Activated T-cell treated with anti-CD3 and anti-CD28 coated beads, Interleukin-2, amount 50 U/mL, for 4 hours (primary cell): Measurements from ENCODE around the gene AGPAT3. TPM values are rescaled to one million over a fixed set of nuclear protein-coding genes. Genes with fewer than 3 reads are reported as not detected.
A peak's percentile ranks its signal among the peaks of the same experiment; 100 is the strongest.

Experiments used
- ATAC-seq, 2 donors: fragments of 200-7000 bp; cut with Tn5 transposase; one replicate each; pipeline ENCODE4 v1.10.0; 2021
- DNase-seq: peaks from one replicate; pipeline ENCODE4 v3.0.0-alpha.2; 2020
- H3K27me3 Mint-ChIP-seq: one replicate; pipeline ENCODE4 v1.8.0; 2021; ENCODE audit warnings: low read depth, mixed read lengths
- H3K36me3 Mint-ChIP-seq: one replicate; pipeline ENCODE4 v1.8.0; 2022; ENCODE audit warnings: mixed read lengths; ENCODE audit not compliant: insufficient read depth
- H3K4me1 Mint-ChIP-seq: one replicate; pipeline ENCODE4 v1.8.0; 2021; ENCODE audit warnings: low read depth, mixed read lengths
- H3K4me3 Mint-ChIP-seq: one replicate; pipeline ENCODE4 v1.8.0; 2021; ENCODE audit warnings: mild to moderate bottlenecking, moderate library complexity, mixed read lengths
- H3K9me3 Mint-ChIP-seq: one replicate; pipeline ENCODE4 v1.8.0; 2021; ENCODE audit warnings: mixed read lengths
- total RNA-seq, 3 donors: library from RNA; stranded (reverse); gene quantifications; one replicate each; pipeline ENCODE4 v1.2.1, GENCODE V29; 2021

The AGPAT3 gene
- total RNA-seq, 3 donors from 2014 or later = 97.4 to 122 (median 117) TPM

GRCh38 chr21:43982489-43983078 is 117.6 kb downstream of the AGPAT3 start:
- Mint-ChIP-seq H3K27me3 (no peaks in the 10 kb centered on the region), H3K4me1 (peaks cover 16% of the 10 kb centered on the region), H3K4me3 (no peak overlapping the region), H3K36me3 (peaks cover 10% of the 10 kb centered on the region), H3K9me3 (no peaks in the 10 kb centered on the region)
- DNase-seq (no peak), ATAC-seq (no peak)

DNA sequence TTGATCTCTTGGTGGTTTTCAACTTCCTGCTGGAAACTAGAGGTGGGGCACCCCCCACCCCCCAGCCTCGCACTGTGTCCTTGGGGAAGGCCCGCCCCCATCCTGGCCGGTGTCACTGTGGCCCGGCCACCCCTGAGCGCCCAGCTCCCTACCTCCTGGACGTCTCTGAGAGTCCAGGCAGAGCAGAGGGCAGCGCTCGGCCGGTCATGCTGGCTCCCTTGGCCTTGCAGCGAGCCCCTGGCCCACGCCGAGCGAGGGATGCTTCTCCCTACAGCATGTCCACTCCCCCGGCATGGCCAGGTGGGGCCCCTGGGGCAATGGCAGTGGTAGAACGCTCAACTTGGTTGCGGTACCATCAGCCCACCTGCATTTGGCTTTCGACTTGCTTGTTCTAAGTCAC is 118.4 kb downstream of the AGPAT3 start:
- H3K27me3 Mint-ChIP-seq = no peaks in the 10 kb centered on the region
- H3K36me3 Mint-ChIP-seq = peaks cover 10% of the 10 kb centered on the region
- H3K4me1 Mint-ChIP-seq = peaks cover 16% of the 10 kb centered on the region
- ATAC-seq (no peak), DNase-seq (no peak)
- H3K9me3 Mint-ChIP-seq = no peaks in the 10 kb centered on the region
- no peak overlapping the region for H3K4me3 Mint-ChIP-seq

GRCh38 chr21:43983860-43984420 is 118.9 kb downstream of the AGPAT3 start:
- Mint-ChIP-seq H3K4me3 (no peak overlapping the region), H3K36me3 (peaks cover 10% of the 10 kb centered on the region)

GRCh38 chr21:43984905-43985689 is 120.1 kb downstream of the AGPAT3 start:
- peaks cover 16% of the 10 kb centered on the region for H3K4me1 Mint-ChIP-seq
- H3K9me3 Mint-ChIP-seq = no peaks in the 10 kb centered on the region
- DNase-seq (no peak), ATAC-seq (peak in 1 of 2 donors; percentile 47)
- H3K27me3 Mint-ChIP-seq = no peaks in the 10 kb centered on the region
- peaks cover 7% of the 10 kb centered on the region for H3K36me3 Mint-ChIP-seq
- no peak overlapping the region for H3K4me3 Mint-ChIP-seq

More at GRCh38 chr21:43983860-43984420, 118.9 kb downstream of the AGPAT3 start:
- ATAC-seq = no peak
- no peaks in the 10 kb centered on the region for H3K27me3 Mint-ChIP-seq
- DNase-seq = no peak
- no peaks in the 10 kb centered on the region for H3K9me3 Mint-ChIP-seq
- peaks cover 16% of the 10 kb centered on the region for H3K4me1 Mint-ChIP-seq

DNA sequence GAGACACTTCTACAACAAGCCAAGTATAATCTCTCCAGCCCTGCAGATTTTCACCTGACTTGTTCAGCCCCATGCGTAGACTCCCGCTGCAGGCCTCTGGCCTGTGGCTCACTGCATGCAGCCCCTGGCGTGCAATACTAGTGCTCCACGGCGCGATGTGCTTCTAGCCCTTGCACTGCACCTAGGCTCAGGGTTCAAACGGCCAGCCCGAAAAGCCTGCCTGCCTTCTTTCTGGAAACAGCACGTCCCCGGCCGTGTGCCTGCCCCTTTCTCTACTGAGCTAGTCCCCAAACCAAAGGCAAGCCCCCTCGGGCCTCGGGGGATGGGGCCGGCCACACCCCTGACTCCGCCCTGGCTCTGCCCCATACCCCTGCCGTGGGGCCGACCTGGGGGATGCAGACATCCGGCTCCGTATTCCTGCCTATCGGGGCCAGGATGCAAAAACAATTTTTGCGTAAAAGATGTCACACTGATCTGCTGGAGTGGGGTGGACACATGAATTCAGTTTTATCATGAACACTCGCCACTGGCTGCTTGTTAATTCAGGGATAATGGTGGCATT is 120.7 kb downstream of the AGPAT3 start:
- no peaks in the 10 kb centered on the region for H3K27me3 Mint-ChIP-seq
- peaks cover 7% of the 10 kb centered on the region for H3K36me3 Mint-ChIP-seq
- no peak overlapping the region for H3K4me3 Mint-ChIP-seq
- peaks cover 16% of the 10 kb centered on the region for H3K4me1 Mint-ChIP-seq
- H3K9me3 Mint-ChIP-seq = no peaks in the 10 kb centered on the region
- DNase-seq (no peak), ATAC-seq (peak; percentile 41 to 53)

DNA sequence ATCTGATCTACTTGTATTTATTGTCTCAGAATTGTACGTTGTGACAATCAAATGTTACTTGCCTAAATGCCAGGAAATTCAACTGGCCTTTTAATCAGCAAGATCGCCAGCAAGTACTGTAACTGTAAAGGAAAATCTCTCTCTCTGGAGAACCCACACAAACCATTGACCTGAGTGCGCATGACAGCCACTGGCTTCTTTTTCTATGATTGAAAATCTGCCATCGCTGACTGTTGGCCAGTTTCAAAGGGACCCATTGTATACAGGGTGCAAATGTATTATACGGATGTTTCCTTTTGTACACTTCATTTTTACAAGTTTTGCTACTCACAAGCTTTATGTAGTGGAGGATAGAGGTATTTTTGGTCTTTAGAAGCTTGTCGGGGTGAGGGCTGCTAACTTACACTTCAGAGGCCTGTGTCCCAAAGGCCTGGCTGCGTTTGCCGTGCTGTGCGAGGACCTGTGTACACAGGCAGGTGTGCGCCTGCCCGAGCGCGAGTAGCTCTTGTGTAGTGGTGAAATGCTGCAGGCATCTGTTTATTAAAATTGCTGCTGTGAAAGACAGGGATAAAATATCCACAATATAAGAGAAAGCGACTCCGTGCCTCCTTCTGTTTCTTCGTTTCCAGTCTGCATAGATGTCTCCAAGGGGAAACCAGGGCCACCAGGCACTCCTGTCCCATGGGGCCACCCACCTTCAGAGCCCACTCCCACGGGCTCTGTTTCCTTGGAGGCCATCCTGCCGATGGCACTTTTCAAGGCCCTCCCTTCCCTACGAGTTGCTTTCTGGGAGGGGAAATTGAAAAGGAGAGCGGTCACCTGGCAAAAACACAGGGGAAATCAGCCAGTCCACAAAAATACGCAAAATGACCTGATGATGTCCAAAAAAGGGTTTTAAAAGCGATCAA is 121.8 kb downstream of the AGPAT3 start:
- ATAC-seq = no peak
- Mint-ChIP-seq H3K4me1 (peaks cover 16% of the 10 kb centered on the region), H3K9me3 (no peaks in the 10 kb centered on the region), H3K27me3 (no peaks in the 10 kb centered on the region), H3K36me3 (peaks cover 6% of the 10 kb centered on the region), H3K4me3 (no peak overlapping the region)
- DNase-seq = no peak

DNA sequence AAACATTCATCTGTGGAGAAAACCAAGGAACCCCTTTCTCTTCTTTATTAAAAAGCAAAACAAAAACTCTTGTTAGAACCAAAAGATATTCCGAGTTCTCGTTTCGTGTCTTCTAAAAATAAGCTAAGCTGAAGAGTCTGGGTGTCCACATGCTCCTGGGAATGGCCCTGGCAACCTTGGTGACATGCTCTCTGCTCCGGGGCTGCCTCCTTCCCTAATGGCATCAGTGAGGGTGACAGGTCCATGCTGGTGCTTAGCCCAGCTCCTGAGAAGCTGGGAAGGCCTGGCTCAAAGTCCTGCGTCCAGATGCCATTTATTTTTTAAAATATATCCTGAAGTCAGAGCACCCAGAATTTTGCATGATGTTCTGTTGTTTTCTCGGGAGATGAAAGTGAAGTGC is 122.5 kb downstream of the AGPAT3 start:
- H3K4me3 Mint-ChIP-seq = no peak overlapping the region
- DNase-seq = no peak

DNA sequence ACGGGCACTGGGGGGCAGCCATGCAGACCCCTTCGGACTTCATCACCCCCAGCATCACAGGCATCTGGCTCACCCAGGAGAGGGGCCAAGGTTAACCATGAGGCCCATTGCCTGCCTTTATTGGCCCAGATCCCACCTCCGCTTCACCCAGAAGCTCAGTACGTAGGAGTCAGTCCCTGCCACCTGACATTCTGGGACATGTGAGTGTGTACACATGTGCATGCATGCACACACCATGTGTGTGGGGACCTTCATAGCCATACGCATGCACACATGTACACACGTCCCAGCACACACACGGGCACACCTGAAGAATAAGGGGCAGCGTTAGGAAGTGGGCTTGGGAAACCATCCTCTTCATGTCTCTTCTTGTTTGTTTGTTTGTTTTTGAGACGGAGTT is 123.0 kb downstream of the AGPAT3 start:
- no peaks in the 10 kb centered on the region for H3K27me3 Mint-ChIP-seq
- no peak overlapping the region for H3K4me3 Mint-ChIP-seq

More for the DNA sequence above, 122.5 kb downstream of the AGPAT3 start:
- no peaks in the 10 kb centered on the region for H3K9me3 Mint-ChIP-seq
- H3K27me3 Mint-ChIP-seq = no peaks in the 10 kb centered on the region
- peaks cover 2% of the 10 kb centered on the region for H3K36me3 Mint-ChIP-seq
- H3K4me1 Mint-ChIP-seq = peaks cover 16% of the 10 kb centered on the region
- ATAC-seq = no peak

DNA sequence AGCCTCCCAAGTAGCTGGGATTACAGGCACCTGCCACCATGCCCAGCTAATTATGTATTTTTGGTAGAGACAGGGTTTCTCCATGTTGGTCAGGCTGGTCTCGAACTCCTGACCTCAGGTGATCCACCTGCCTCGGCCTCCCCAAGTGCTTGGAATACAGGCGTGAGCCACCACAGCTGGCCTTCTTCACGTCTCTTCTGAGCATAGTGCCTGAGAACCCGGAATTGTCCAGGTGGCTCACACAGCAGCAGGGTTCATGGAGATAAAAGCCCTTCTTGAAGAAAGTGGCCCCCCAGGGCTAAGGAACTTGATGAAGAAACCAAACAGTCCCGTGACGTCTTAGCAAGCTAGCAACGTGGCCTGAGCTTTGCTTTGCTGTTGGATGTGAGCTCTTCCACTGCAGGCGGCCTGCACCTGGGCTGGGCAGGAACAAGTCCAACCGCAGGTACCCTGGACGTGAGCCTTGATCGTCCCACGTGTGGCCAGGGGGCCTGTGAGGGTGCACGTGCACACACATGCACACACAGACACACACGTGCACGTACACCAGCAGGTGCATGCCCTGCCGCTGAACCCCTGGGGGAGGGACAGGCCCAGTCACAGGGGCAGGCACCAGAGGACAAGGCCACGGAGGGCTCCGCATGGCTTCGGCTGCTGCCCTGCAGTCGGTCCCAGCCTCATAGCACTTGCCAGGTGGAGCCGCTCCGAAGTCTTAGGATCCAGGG is 123.6 kb downstream of the AGPAT3 start:
- ATAC-seq = no peak

More for the DNA sequence above, 123.0 kb downstream of the AGPAT3 start:
- H3K36me3 Mint-ChIP-seq = peaks cover 2% of the 10 kb centered on the region
- no peak for ATAC-seq
- peaks cover 16% of the 10 kb centered on the region for H3K4me1 Mint-ChIP-seq
- DNase-seq = no peak
- H3K9me3 Mint-ChIP-seq = no peaks in the 10 kb centered on the region

GRCh38 chr21:43989401-43989800 is 124.4 kb downstream of the AGPAT3 start:
- DNase-seq (no peak), ATAC-seq (no peak)
- peaks cover 16% of the 10 kb centered on the region for H3K4me1 Mint-ChIP-seq
- H3K36me3 Mint-ChIP-seq = no peaks in the 10 kb centered on the region
- H3K27me3 Mint-ChIP-seq = no peaks in the 10 kb centered on the region
- H3K9me3 Mint-ChIP-seq = no peaks in the 10 kb centered on the region
- no peak overlapping the region for H3K4me3 Mint-ChIP-seq

More for the DNA sequence above, 123.6 kb downstream of the AGPAT3 start:
- Mint-ChIP-seq H3K9me3 (no peaks in the 10 kb centered on the region), H3K36me3 (peaks cover under 1% of the 10 kb centered on the region), H3K27me3 (no peaks in the 10 kb centered on the region), H3K4me1 (peaks cover 16% of the 10 kb centered on the region), H3K4me3 (no peak overlapping the region)
- no peak for DNase-seq

DNA sequence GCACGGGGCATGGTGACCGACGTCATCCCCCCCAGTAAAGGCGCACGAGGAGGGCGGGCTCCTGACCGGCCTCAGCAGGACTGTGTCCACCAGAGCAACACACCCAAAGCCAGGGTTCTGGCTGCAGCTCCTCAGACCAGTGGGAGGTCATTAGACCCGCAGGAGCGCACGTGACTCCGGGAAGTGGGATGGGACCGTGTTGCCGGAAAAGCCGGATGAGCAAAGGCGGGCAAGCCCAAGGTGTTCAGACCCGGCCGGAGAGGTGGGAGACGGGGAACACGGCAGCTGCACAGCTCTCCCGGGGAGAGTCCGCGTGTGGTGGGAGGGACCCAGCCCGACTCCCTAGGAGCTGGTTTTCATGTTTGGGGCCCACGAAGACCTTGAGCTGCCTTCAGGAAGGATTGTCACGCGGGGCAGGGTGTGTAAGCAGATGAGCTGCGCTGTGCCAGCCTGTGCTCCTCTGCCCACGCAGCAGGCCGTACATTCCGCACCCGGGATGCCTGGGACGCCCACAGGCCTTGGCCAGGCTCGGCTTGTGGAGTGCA is 126.5 kb downstream of the AGPAT3 start:
- Mint-ChIP-seq H3K36me3 (no peaks in the 10 kb centered on the region), H3K9me3 (no peaks in the 10 kb centered on the region), H3K4me3 (no peak overlapping the region), H3K27me3 (no peaks in the 10 kb centered on the region), H3K4me1 (peaks cover 2% of the 10 kb centered on the region)
- ATAC-seq (no peak), DNase-seq (no peak)

DNA sequence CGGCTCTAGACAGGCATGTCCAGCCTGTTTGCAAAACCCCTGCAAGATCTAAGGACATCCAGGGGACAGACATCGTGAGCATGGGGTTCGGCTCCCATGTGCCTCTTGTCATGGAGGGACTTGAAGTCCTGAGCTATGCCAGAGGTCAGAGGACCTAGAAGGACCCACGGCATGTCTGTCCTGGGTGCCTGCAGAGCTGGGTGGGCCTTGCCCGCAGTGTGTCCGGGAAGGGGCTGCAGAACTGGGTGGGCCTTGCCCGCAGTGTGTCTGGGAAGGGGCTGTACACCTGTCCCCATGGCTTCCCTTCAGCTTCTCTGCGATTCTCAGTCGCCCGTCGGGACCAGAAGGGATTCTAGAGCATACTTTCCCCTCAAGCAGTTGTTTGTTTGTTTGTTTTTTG is 127.1 kb downstream of the AGPAT3 start:
- Mint-ChIP-seq H3K27me3 (peaks cover 1% of the 10 kb centered on the region), H3K9me3 (no peaks in the 10 kb centered on the region), H3K36me3 (no peaks in the 10 kb centered on the region), H3K4me1 (no peaks in the 10 kb centered on the region), H3K4me3 (no peak overlapping the region)
- no peak for ATAC-seq
- no peak for DNase-seq

GRCh38 chr21:43993420-43993934 is 128.5 kb downstream of the AGPAT3 start:
- Mint-ChIP-seq H3K27me3 (peaks cover 3% of the 10 kb centered on the region), H3K4me3 (no peak overlapping the region), H3K9me3 (no peaks in the 10 kb centered on the region), H3K4me1 (no peaks in the 10 kb centered on the region), H3K36me3 (no peaks in the 10 kb centered on the region)
- no peak for DNase-seq
- no peak for ATAC-seq
